GM19468 (cell line): ENCODE measurements around the gene DIPK1C.

Experiments used
- ATAC-seq: cut with Tn5 transposase; IDR thresholded peaks from one replicate; pipeline ENCODE4 v1.9.1; 2021; ENCODE audit warnings: mild to moderate bottlenecking, moderate library complexity, moderate number of reproducible peaks; ENCODE audit not compliant: unreplicated experiment; ENCODE audit errors: extremely low read depth

Gene DIPK1C

GRCh38 chr18:74425876-74426275 lies 31.2 kb downstream of the DIPK1C start:
- no peak for ATAC-seq

- no peak for ATAC-seq
These were observed 31.9 kb downstream of the DIPK1C start for GRCh38 chr18:74425161-74425560.

GRCh38 chr18:74422541-74422940 lies 34.6 kb downstream of the DIPK1C start:
- no peak for ATAC-seq

- ATAC-seq = no peak
These were observed 36.2 kb downstream of the DIPK1C start for GRCh38 chr18:74420926-74421325.

- no peak for ATAC-seq
These were observed 36.6 kb downstream of the DIPK1C start for GRCh38 chr18:74420481-74420880.

- no peak for ATAC-seq
These were observed 37.3 kb downstream of the DIPK1C start for GRCh38 chr18:74419761-74420160.

GRCh38 chr18:74418023-74418422 lies 39.1 kb downstream of the DIPK1C start:
- ATAC-seq = no peak

- no peak for ATAC-seq
These were observed 41.0 kb downstream of the DIPK1C start for GRCh38 chr18:74416124-74416523.

- no peak for ATAC-seq
These were observed 42.1 kb downstream of the DIPK1C start for GRCh38 chr18:74414953-74415515.

GRCh38 chr18:74413836-74414235 lies 43.3 kb downstream of the DIPK1C start:
- no peak for ATAC-seq

- no peak for ATAC-seq
These were observed 44.8 kb downstream of the DIPK1C start for GRCh38 chr18:74412116-74412880.

GRCh38 chr18:74411475-74411874 lies 45.6 kb downstream of the DIPK1C start:
- ATAC-seq = no peak

GRCh38 chr18:74410441-74410992 lies 46.6 kb downstream of the DIPK1C start:
- no peak for ATAC-seq

GRCh38 chr18:74407888-74408287 lies 49.2 kb downstream of the DIPK1C start:
- no peak for ATAC-seq

- no peak for ATAC-seq
These were observed 54.2 kb downstream of the DIPK1C start for GRCh38 chr18:74402806-74403433.

GRCh38 chr18:74400813-74401212 lies 56.3 kb downstream of the DIPK1C start:
- ATAC-seq = no peak

- ATAC-seq = no peak
These were observed 57.8 kb downstream of the DIPK1C start for GRCh38 chr18:74399091-74399887.

GRCh38 chr18:74397572-74397971 lies 59.5 kb downstream of the DIPK1C start:
- ATAC-seq = no peak

GRCh38 chr18:74396171-74397169 lies 60.6 kb downstream of the DIPK1C start:
- ATAC-seq = no peak
